ENCODE measurements around the gene CCDC192.

CCDC192 gene

DNA sequence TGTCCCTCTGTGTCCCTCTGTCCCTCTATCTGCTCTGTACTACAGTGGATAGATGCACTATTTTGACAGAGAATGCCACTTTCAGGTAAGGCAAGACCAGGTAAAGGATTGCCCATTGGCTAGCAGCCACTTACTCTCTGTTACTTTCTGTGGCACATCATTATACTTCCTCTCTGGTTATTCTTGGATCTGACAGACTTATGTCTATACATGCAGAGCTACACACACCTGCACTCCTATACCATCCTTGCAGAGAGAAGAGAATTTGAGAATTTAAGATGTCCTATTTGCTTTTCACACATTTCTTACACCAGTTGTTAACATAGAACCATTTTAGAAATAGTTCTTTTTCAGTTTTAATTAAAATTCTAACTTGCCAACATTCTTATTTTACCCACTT is 216.6 kb downstream of the CCDC192 start:
- no peaks in the 10 kb centered on the region for H3K9me3 ChIP-seq
- H3K4me3 ChIP-seq = no peak overlapping the region
- no peaks in the 10 kb centered on the region for H3K4me1 ChIP-seq
- no peak for TF ChIP-seq CTCF (IDR thresholded peaks at IDR 0.05)
- intact Hi-C loops (cut with DNase I; ENCODE audit: low total_unique reads) = no loop called here
- no peak for DNase-seq
- H3K27me3 ChIP-seq = no peaks in the 10 kb centered on the region
- H3K27ac ChIP-seq = no peak overlapping the region
- no peaks in the 10 kb centered on the region for H3K36me3 ChIP-seq

- no peak overlapping the region for H3K4me3 ChIP-seq
- intact Hi-C loops (cut with DNase I; ENCODE audit: low total_unique reads) = no loop called here
- no peaks in the 10 kb centered on the region for H3K36me3 ChIP-seq
- DNase-seq = no peak
- H3K9me3 ChIP-seq = no peaks in the 10 kb centered on the region
- TF ChIP-seq CTCF (IDR thresholded peaks at IDR 0.05) = no peak
- no peaks in the 10 kb centered on the region for H3K4me1 ChIP-seq
- H3K27ac ChIP-seq = no peak overlapping the region
- H3K27me3 ChIP-seq = no peaks in the 10 kb centered on the region
Observed at GRCh38 chr5:127920936-127921335, 217.7 kb downstream of the CCDC192 start.

DNA sequence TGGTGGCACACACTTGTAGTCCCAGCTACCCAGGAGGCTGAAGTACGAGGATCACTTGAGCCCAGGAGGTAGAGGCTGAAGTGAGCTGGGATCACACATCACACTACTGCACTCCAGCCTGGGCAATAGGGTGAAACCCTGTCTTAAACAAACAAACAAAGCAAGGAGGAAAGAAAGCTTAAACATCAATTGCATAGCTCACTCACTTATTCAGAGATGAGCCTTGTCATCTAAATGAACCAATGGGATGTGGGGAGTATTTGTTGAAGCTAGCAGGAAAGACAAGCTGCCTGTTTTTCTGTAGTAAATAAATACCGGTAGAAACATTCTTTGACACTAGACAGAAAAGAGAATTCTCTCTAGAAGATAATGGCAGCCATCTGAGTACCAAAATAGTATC is 219.4 kb downstream of the CCDC192 start:
- Histone ChIP-seq H3K4me3 (no peak overlapping the region), H3K4me1 (no peaks in the 10 kb centered on the region), H3K27me3 (no peaks in the 10 kb centered on the region), H3K9me3 (no peaks in the 10 kb centered on the region), H3K36me3 (no peaks in the 10 kb centered on the region), H3K27ac (no peak overlapping the region)
- intact Hi-C loops (cut with DNase I; ENCODE audit: low total_unique reads) = no loop called here
- no peak for DNase-seq
- TF ChIP-seq CTCF (IDR thresholded peaks at IDR 0.05) = no peak

DNA sequence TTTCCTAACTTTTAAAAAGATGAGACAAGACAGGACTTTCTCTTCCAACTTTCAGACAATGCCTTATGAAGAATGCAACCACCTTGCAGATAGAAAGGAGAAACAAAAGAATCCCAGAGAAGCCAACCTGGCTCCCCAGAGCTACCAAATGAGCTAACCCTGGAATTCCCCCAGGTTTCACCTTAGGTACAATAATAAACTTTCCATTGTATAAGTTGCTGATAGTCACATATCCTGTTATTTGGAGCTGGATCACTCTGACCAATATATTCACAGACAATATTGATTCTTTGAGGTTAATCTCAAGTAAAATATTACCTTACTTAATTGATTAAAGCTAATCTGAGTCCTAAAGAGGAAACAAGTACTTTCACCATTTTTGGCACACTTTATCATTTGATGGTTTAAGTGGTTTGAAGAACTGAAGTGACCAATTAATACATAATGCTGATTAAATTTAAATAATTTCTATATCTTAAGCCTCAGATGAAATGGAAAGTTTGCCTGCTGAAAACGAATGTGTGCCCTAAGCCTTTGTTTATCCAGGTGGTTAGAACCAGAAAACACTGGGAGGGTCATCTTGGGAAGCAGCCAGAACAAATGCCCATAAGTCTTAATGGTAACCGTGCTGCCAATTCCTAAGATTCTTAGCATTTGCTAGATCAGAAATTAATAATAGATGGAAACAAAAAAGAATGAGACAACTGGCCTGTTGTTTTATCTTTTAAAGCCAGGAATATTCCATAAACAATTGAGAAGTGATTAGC is 220.8 kb downstream of the CCDC192 start:
- no peak overlapping the region for H3K4me3 ChIP-seq
- TF ChIP-seq CTCF (IDR thresholded peaks at IDR 0.05) = no peak
- no peaks in the 10 kb centered on the region for H3K27me3 ChIP-seq
- DNase-seq = no peak
- intact Hi-C loops (cut with DNase I; ENCODE audit: low total_unique reads) = no loop called here
- no peaks in the 10 kb centered on the region for H3K36me3 ChIP-seq
- H3K4me1 ChIP-seq = no peaks in the 10 kb centered on the region
- H3K27ac ChIP-seq = no peak overlapping the region
- H3K9me3 ChIP-seq = no peaks in the 10 kb centered on the region

- Histone ChIP-seq H3K4me1 (no peaks in the 10 kb centered on the region), H3K36me3 (no peaks in the 10 kb centered on the region), H3K27ac (no peak overlapping the region), H3K27me3 (no peaks in the 10 kb centered on the region), H3K9me3 (no peaks in the 10 kb centered on the region), H3K4me3 (no peak overlapping the region)
- DNase-seq = no peak
- TF ChIP-seq CTCF (IDR thresholded peaks at IDR 0.05) = no peak
- intact Hi-C loops (cut with DNase I; ENCODE audit: low total_unique reads) = no loop called here
Observed at GRCh38 chr5:127924606-127925005, 221.4 kb downstream of the CCDC192 start.

GRCh38 chr5:127925916-127926315 is 222.7 kb downstream of the CCDC192 start:
- Histone ChIP-seq H3K27me3 (no peaks in the 10 kb centered on the region), H3K9me3 (no peaks in the 10 kb centered on the region), H3K4me3 (no peak overlapping the region), H3K36me3 (no peaks in the 10 kb centered on the region), H3K27ac (no peak overlapping the region), H3K4me1 (no peaks in the 10 kb centered on the region)
- no peak for DNase-seq
- no peak for TF ChIP-seq CTCF (IDR thresholded peaks at IDR 0.05)
- intact Hi-C loops (cut with DNase I; ENCODE audit: low total_unique reads) = no loop called here

Data from tibial artery (tissue), 4 donors.